HEK293 (cell line): ENCODE measurements around the gene YIPF2.
A peak's percentile ranks its signal among the peaks of the same experiment; 100 is the strongest.

ENCODE experiments used
- CTCF ChIA-PET: fragments of 350-600 bp; formaldehyde crosslinking; extraction: SDS; loops from one replicate; lab custom pipeline; 2021; ENCODE audit warnings: antibody characterized with exemption; lab: Yijun Ruan, JAX
- POLR2A ChIA-PET: fragments of 300-600 bp; formaldehyde crosslinking; extraction: SDS; loops from one replicate; lab custom pipeline; 2020; ENCODE audit warnings: antibody characterized with exemption, inconsistent platforms; lab: Yijun Ruan, JAX
- H3K27ac ChIP-seq: fragments of 200-500 bp; sonication (Bioruptor generic); 2 replicates; pipeline ENCODE4 v1.5.1; 2014; ENCODE audit warnings: low read depth, low read length, control low read depth, inconsistent platforms; ENCODE audit errors: extremely low read depth
- H3K36me3 ChIP-seq, 2 experiments: fragments of 200-500 bp in 1 of 2; sonication (Bioruptor generic) in 1 of 2; 1 replicate in 1 of 2; 2 replicates in 1 of 2; pipeline ENCODE4 v1.5.1; 2014 to 2017; ENCODE audit warnings: inconsistent platforms in 2 of 2, low read length in 2 of 2; ENCODE audit not compliant: control insufficient read depth in 2 of 2, insufficient read depth in 1 of 2
- H3K4me1 ChIP-seq: fragments of 200-500 bp; sonication (Bioruptor generic); 2 replicates; pipeline ENCODE4 v1.5.1; 2014; ENCODE audit warnings: mild to moderate bottlenecking, low read length, inconsistent platforms; ENCODE audit not compliant: control insufficient read depth, insufficient read depth
- H3K4me3 ChIP-seq: 2 replicates; pipeline ENCODE4 v1.5.1; 2011; ENCODE audit warnings: low read depth, mild to moderate bottlenecking, control low read depth, low read length, moderate library complexity
- H3K9me3 ChIP-seq: fragments of 200-500 bp; sonication (Bioruptor generic); 2 replicates; pipeline ENCODE4 v1.5.1; 2014; ENCODE audit warnings: low read depth, low read length, inconsistent platforms; ENCODE audit not compliant: control insufficient read depth, insufficient read depth
- KLF7 ChIP-seq: fragments of 450-650 bp; formaldehyde crosslinking; IDR thresholded peaks from 2 replicates; pipeline ENCODE4 v1.5.1; 2016; ENCODE audit warnings: missing biosample characterization, missing genetic modification characterization, borderline replicate concordance
- MYNN ChIP-seq: fragments of 450-650 bp; formaldehyde crosslinking; IDR thresholded peaks from 2 replicates; pipeline ENCODE4 v1.5.1; 2016; ENCODE audit warnings: missing biosample characterization, missing genetic modification characterization, borderline replicate concordance
- PRDM1 ChIP-seq: fragments of 450-650 bp; formaldehyde crosslinking; IDR thresholded peaks from 2 replicates; pipeline ENCODE4; 2016; ENCODE audit warnings: missing biosample characterization, missing genetic modification characterization
- YY2 ChIP-seq: fragments of 450-650 bp; formaldehyde crosslinking; IDR thresholded peaks from 2 replicates; pipeline ENCODE4 v1.5.1; 2016; ENCODE audit warnings: missing biosample characterization, missing genetic modification characterization
- ZBTB10 ChIP-seq: fragments of 450-650 bp; formaldehyde crosslinking; IDR thresholded peaks from 2 replicates; pipeline ENCODE4 v1.5.1; 2016; ENCODE audit warnings: missing biosample characterization, missing genetic modification characterization
- ZBTB20 ChIP-seq: fragments of 450-650 bp; formaldehyde crosslinking; IDR thresholded peaks from 2 replicates; pipeline ENCODE4 v1.5.1; 2016; ENCODE audit warnings: missing biosample characterization, missing genetic modification characterization
- ZBTB26 ChIP-seq: fragments of 450-650 bp; formaldehyde crosslinking; optimal IDR thresholded peaks from 2 replicates; pipeline ENCODE3; 2016; ENCODE audit warnings: missing biosample characterization, mild to moderate bottlenecking, missing genetic modification characterization
- ZEB2 ChIP-seq: fragments of 450-650 bp; formaldehyde crosslinking; IDR thresholded peaks from 2 replicates; pipeline ENCODE4 v1.5.1; 2016; ENCODE audit warnings: missing biosample characterization, missing genetic modification characterization
- ZFP3 ChIP-seq: fragments of 450-650 bp; formaldehyde crosslinking; IDR thresholded peaks from 2 replicates; pipeline ENCODE4 v1.5.1; 2016; ENCODE audit warnings: low read depth, missing biosample characterization, missing genetic modification characterization
- ZIC2 ChIP-seq: fragments of 450-650 bp; formaldehyde crosslinking; IDR thresholded peaks from 2 replicates; pipeline ENCODE4 v1.5.1; 2016; ENCODE audit warnings: missing biosample characterization, missing genetic modification characterization
- ZNF18 ChIP-seq: fragments of 450-650 bp; formaldehyde crosslinking; IDR thresholded peaks from 2 replicates; pipeline ENCODE4 v1.5.1; 2016; ENCODE audit warnings: missing biosample characterization, missing genetic modification characterization
- ZNF302 ChIP-seq: fragments of 450-650 bp; formaldehyde crosslinking; IDR thresholded peaks from 2 replicates; pipeline ENCODE4 v1.5.1; 2016; ENCODE audit warnings: missing biosample characterization, missing genetic modification characterization, low read depth
- ZNF311 ChIP-seq: fragments of 450-650 bp; formaldehyde crosslinking; IDR thresholded peaks from 2 replicates; pipeline ENCODE4 v1.5.1; 2017; ENCODE audit warnings: missing biosample characterization, missing genetic modification characterization, borderline replicate concordance
- ZNF366 ChIP-seq: fragments of 450-650 bp; formaldehyde crosslinking; conservative IDR thresholded peaks from 2 replicates; pipeline ENCODE4 v1.5.1; 2016; ENCODE audit warnings: missing biosample characterization, missing genetic modification characterization
- ZNF544 ChIP-seq: fragments of 450-650 bp; formaldehyde crosslinking; IDR thresholded peaks from 2 replicates; pipeline ENCODE4 v1.5.0; 2017; ENCODE audit warnings: missing biosample characterization, missing genetic modification characterization
- ZNF623 ChIP-seq: fragments of 450-650 bp; formaldehyde crosslinking; IDR thresholded peaks from 2 replicates; pipeline ENCODE4 v1.5.1; 2016; ENCODE audit warnings: missing biosample characterization, missing genetic modification characterization
- ZNF704 ChIP-seq: fragments of 450-650 bp; formaldehyde crosslinking; IDR thresholded peaks from 2 replicates; pipeline ENCODE4 v1.5.1; 2016; ENCODE audit warnings: missing biosample characterization, missing genetic modification characterization
- ZNF768 ChIP-seq: fragments of 450-650 bp; formaldehyde crosslinking; IDR thresholded peaks from 2 replicates; pipeline ENCODE4 v1.5.1; 2018; ENCODE audit warnings: missing biosample characterization, mild to moderate bottlenecking, missing genetic modification characterization
- ZNF830 ChIP-seq: fragments of 450-650 bp; IDR thresholded peaks from 2 replicates; pipeline ENCODE4 v1.5.0; 2018; ENCODE audit warnings: missing biosample characterization, missing genetic modification characterization, low read depth, mild to moderate bottlenecking, moderate library complexity
- TF ChIP-seq, protein P1 (sequence below): fragments of 450-650 bp; formaldehyde crosslinking; IDR thresholded peaks from 2 replicates; pipeline ENCODE4 v1.5.1; 2016; ENCODE audit warnings: missing biosample characterization, missing genetic modification characterization, low read depth
- TF ChIP-seq, protein P2 (sequence below): fragments of 450-650 bp; formaldehyde crosslinking; conservative IDR thresholded peaks from 2 replicates; pipeline ENCODE4 v1.5.1; 2016; ENCODE audit warnings: low read depth, missing biosample characterization, missing genetic modification characterization
- TF ChIP-seq, protein P3 (sequence below): fragments of 450-650 bp; formaldehyde crosslinking; IDR thresholded peaks from 2 replicates; pipeline ENCODE4 v1.5.1; 2017; ENCODE audit warnings: missing biosample characterization, missing genetic modification characterization

YIPF2 gene

GRCh38 chr19:10961073-10961860, 32.8 kb upstream of the YIPF2 start:
- H3K4me3 ChIP-seq, result peak overlapping the region; percentile 56
- H3K36me3 ChIP-seq, result peaks cover 0 to 2% of the 10 kb centered on the region in 2 experiments; a peak in 2 of 3 replicates
- peak overlapping the region; percentile 83 for H3K27ac ChIP-seq
- POLR2A ChIA-PET, result interaction anchor here (0.7 to 1.7 kb wide), 3 partner anchors 11 to 15 kb away, joined by 4 to 5 read pairs (median 4); no protein-coding TSS in a partner anchor
- CTCF ChIA-PET, result interaction anchor here (0.7 to 1.5 kb wide), 3 partner anchors 19 to 25 kb away, joined by 3 to 9 read pairs (median 6); no protein-coding TSS in a partner anchor
- H3K9me3 ChIP-seq, result no peaks in the 10 kb centered on the region
- H3K4me1 ChIP-seq, result peaks cover 5% of the 10 kb centered on the region
- TF ChIP-seq ZFP3 (tag by site-specific recombination), result no peak
- peak; percentile 78 for TF ChIP-seq ZBTB10 (tag by site-specific recombination)
- TF ChIP-seq, protein P1, sequence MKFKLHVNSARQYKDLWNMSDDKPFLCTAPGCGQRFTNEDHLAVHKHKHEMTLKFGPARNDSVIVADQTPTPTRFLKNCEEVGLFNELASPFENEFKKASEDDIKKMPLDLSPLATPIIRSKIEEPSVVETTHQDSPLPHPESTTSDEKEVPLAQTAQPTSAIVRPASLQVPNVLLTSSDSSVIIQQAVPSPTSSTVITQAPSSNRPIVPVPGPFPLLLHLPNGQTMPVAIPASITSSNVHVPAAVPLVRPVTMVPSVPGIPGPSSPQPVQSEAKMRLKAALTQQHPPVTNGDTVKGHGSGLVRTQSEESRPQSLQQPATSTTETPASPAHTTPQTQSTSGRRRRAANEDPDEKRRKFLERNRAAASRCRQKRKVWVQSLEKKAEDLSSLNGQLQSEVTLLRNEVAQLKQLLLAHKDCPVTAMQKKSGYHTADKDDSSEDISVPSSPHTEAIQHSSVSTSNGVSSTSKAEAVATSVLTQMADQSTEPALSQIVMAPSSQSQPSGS (tag by site-specific recombination), result no peak
- no peak for TF ChIP-seq ZEB2 (tag by site-specific recombination)
- TF ChIP-seq PRDM1 (tag by site-specific recombination), result no peak
- no peak for TF ChIP-seq ZNF623 (tag by site-specific recombination)
- no peak for TF ChIP-seq KLF7 (tag by site-specific recombination)
- TF ChIP-seq ZNF544, result no peak
- TF ChIP-seq ZNF302 (tag by site-specific recombination), result no peak
- TF ChIP-seq ZBTB20 (tag by site-specific recombination), result no peak
- no peak for TF ChIP-seq ZNF704 (tag by site-specific recombination)
- TF ChIP-seq ZBTB26 (tag by site-specific recombination), result peak; percentile 71
- TF ChIP-seq ZIC2 (tag by site-specific recombination), result no peak
- TF ChIP-seq MYNN, result no peak
- no peak for TF ChIP-seq ZNF366 (tag by site-specific recombination)
- TF ChIP-seq, protein P2, sequence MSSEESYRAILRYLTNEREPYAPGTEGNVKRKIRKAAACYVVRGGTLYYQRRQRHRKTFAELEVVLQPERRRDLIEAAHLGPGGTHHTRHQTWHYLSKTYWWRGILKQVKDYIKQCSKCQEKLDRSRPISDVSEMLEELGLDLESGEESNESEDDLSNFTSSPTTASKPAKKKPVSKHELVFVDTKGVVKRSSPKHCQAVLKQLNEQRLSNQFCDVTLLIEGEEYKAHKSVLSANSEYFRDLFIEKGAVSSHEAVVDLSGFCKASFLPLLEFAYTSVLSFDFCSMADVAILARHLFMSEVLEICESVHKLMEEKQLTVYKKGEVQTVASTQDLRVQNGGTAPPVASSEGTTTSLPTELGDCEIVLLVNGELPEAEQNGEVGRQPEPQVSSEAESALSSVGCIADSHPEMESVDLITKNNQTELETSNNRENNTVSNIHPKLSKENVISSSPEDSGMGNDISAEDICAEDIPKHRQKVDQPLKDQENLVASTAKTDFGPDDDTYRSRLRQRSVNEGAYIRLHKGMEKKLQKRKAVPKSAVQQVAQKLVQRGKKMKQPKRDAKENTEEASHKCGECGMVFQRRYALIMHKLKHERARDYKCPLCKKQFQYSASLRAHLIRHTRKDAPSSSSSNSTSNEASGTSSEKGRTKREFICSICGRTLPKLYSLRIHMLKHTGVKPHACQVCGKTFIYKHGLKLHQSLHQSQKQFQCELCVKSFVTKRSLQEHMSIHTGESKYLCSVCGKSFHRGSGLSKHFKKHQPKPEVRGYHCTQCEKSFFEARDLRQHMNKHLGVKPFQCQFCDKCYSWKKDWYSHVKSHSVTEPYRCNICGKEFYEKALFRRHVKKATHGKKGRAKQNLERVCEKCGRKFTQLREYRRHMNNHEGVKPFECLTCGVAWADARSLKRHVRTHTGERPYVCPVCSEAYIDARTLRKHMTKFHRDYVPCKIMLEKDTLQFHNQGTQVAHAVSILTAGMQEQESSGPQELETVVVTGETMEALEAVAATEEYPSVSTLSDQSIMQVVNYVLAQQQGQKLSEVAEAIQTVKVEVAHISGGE (tag by site-specific recombination), result no peak
- no peak for TF ChIP-seq ZNF830 (tag by site-specific recombination)
- no peak for TF ChIP-seq ZNF311 (tag by site-specific recombination)
- no peak for TF ChIP-seq YY2 (tag by site-specific recombination)
- TF ChIP-seq, protein P3, sequence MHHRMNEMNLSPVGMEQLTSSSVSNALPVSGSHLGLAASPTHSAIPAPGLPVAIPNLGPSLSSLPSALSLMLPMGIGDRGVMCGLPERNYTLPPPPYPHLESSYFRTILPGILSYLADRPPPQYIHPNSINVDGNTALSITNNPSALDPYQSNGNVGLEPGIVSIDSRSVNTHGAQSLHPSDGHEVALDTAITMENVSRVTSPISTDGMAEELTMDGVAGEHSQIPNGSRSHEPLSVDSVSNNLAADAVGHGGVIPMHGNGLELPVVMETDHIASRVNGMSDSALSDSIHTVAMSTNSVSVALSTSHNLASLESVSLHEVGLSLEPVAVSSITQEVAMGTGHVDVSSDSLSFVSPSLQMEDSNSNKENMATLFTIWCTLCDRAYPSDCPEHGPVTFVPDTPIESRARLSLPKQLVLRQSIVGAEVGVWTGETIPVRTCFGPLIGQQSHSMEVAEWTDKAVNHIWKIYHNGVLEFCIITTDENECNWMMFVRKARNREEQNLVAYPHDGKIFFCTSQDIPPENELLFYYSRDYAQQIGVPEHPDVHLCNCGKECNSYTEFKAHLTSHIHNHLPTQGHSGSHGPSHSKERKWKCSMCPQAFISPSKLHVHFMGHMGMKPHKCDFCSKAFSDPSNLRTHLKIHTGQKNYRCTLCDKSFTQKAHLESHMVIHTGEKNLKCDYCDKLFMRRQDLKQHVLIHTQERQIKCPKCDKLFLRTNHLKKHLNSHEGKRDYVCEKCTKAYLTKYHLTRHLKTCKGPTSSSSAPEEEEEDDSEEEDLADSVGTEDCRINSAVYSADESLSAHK (tag by site-specific recombination), result no peak
- TF ChIP-seq ZNF768 (tag by site-specific recombination), result no peak
- TF ChIP-seq ZNF18, result no peak
